ENCODE data around the gene NOSTRIN. TPM values are rescaled to one million over a fixed set of nuclear protein-coding genes. Genes with fewer than 3 reads are reported as not detected.

Gene NOSTRIN
- total RNA-seq, 2 donors from 2014 or later: 0.42 to 0.73 TPM

DNA sequence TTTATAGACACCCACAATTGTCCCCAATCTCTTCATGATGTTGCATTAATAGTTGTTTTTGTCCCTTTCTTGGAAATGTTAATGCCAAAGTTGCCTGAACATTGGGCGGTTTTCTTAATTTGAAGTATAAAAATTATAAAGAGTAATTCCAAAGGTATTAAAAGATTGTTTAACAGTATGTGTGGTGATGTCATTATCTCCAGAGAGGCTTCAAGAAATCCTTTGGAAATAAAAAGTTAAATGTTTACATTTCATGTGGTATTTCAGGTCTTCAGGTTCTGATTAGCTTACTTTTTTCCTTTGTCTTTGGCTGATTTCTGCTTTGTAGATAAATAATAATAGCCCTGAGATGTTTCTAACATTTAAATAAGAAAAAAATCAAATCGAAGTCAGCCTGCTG lies 29.3 kb upstream of the NOSTRIN start:
- peaks cover 10% of the 10 kb centered on the region for H3K4me1 Mint-ChIP-seq
- no peak overlapping the region for H3K4me3 ChIP-seq (ENCODE audit: low read length)
- no peak overlapping the region for H3K27ac ChIP-seq (ENCODE audit: low read depth, low read length)
- H3K27me3 ChIP-seq (ENCODE audit: control insufficient read depth, insufficient read depth, low read length, poor library complexity, severe bottlenecking): no peaks in the 10 kb centered on the region
- H3K36me3 Mint-ChIP-seq (ENCODE audit: low read depth): peaks cover 26% of the 10 kb centered on the region
- H3K27ac Mint-ChIP-seq: no peak overlapping the region
- TF ChIP-seq, protein P1, sequence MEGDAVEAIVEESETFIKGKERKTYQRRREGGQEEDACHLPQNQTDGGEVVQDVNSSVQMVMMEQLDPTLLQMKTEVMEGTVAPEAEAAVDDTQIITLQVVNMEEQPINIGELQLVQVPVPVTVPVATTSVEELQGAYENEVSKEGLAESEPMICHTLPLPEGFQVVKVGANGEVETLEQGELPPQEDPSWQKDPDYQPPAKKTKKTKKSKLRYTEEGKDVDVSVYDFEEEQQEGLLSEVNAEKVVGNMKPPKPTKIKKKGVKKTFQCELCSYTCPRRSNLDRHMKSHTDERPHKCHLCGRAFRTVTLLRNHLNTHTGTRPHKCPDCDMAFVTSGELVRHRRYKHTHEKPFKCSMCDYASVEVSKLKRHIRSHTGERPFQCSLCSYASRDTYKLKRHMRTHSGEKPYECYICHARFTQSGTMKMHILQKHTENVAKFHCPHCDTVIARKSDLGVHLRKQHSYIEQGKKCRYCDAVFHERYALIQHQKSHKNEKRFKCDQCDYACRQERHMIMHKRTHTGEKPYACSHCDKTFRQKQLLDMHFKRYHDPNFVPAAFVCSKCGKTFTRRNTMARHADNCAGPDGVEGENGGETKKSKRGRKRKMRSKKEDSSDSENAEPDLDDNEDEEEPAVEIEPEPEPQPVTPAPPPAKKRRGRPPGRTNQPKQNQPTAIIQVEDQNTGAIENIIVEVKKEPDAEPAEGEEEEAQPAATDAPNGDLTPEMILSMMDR (conservative IDR thresholded peaks at IDR 0.05): no peak
- H3K9me3 ChIP-seq (ENCODE audit: control insufficient read depth, low read length): peaks cover 20% of the 10 kb centered on the region
- 80 to 89% methylated on average over 2 of the region's 2 CpGs for WGBS, 2 experiments (ENCODE audit: insufficient coverage in 1 of 2, insufficient read length in 1 of 2)
- no peak overlapping the region for H3K9ac ChIP-seq (ENCODE audit: extremely low read depth, low read length, poor library complexity, severe bottlenecking)
- H3K9me3 Mint-ChIP-seq: peaks cover 5% of the 10 kb centered on the region
- no peaks in the 10 kb centered on the region for H3K27me3 Mint-ChIP-seq (ENCODE audit: insufficient read depth)
- H3K4me1 ChIP-seq (ENCODE audit: control insufficient read depth, insufficient read depth, low read length): no peaks in the 10 kb centered on the region
- no peak for DNase-seq
- H3K36me3 ChIP-seq (ENCODE audit: control insufficient read depth, insufficient read depth, low read length): peaks cover 34% of the 10 kb centered on the region
- no peak overlapping the region for H3K4me3 Mint-ChIP-seq

DNA sequence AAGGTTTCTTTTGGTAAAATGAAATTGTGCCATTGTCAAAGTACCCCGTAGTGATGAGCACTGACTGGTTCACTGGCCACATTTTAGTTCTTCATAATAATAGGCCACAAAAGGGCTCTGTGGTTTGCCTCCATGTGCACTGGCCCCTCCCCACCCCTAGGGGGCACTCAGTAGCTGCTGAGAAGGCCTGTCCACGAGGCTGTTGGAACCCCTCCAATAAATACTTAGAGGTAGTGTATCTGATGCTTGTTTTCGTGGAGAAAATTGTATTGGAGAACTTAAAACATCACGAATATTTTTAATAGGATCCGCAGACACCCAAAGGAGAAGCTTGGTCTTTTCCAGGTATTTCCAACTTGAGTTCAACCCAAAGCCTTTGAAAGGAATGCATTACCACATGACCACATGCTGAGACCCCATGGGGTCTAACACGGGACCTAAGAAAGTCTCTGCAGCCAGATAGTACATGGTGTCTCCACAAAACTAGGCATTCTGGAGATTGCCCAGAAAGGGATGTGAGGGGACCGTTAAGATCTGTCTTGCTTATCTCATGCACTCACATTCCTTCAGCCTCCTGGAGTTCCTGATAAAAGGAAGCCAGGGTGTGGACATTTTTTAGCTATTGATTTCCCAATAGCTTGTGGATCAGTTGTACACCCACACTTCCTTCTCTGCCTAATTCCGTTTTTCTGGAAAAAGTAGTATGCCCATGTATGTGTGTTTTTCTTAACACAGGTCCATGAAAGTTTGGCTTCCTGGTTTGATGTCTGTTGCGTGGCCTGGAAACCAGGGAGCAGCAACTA lies 28.5 kb upstream of the NOSTRIN start:
- Mint-ChIP-seq H3K9me3 (peaks cover 5% of the 10 kb centered on the region), H3K36me3 (ENCODE audit: low read depth) (peaks cover 22% of the 10 kb centered on the region), H3K27me3 (ENCODE audit: insufficient read depth) (no peaks in the 10 kb centered on the region), H3K27ac (no peak overlapping the region), H3K4me3 (no peak overlapping the region), H3K4me1 (peaks cover 10% of the 10 kb centered on the region)
- Histone ChIP-seq H3K9me3 (ENCODE audit: control insufficient read depth, low read length) (peaks cover 20% of the 10 kb centered on the region), H3K36me3 (ENCODE audit: control insufficient read depth, insufficient read depth, low read length) (peaks cover 32% of the 10 kb centered on the region), H3K9ac (ENCODE audit: extremely low read depth, low read length, poor library complexity, severe bottlenecking) (no peak overlapping the region), H3K27ac (ENCODE audit: low read depth, low read length) (no peak overlapping the region), H3K4me3 (ENCODE audit: low read length) (no peak overlapping the region), H3K27me3 (ENCODE audit: control insufficient read depth, insufficient read depth, low read length, poor library complexity, severe bottlenecking) (no peaks in the 10 kb centered on the region), H3K4me1 (ENCODE audit: control insufficient read depth, insufficient read depth, low read length) (no peaks in the 10 kb centered on the region)
- 72 to 84% methylated on average over 5 to 9 of the region's 9 CpGs for WGBS, 2 experiments (ENCODE audit: insufficient coverage in 1 of 2, insufficient read length in 1 of 2)
- DNase-seq: peak; percentile 86
- TF ChIP-seq, protein P1 (conservative IDR thresholded peaks at IDR 0.05): peak; percentile 99

DNA sequence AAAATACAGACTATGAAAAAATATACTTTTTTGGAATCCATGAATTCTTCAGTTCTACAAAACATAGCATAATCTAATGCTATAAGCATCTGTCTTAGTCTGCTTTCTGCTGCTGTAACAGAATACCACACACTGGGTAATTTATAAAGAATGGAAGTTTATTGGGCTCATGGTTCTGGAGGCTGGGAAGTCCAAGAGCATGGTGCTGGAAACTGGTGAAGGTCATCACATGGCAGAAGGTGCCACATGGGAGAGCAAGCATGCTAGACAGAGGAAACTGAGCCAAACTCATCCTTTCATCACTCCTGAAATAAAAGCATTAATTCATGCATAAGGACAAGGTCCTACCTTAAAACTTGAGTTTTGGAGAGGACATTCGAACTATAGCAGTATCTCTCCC lies 26.6 kb upstream of the NOSTRIN start:
- DNase-seq: no peak
- 40 to 62% methylated on average over 1 of the region's 1 CpG for WGBS, 2 experiments (ENCODE audit: insufficient coverage in 1 of 2, insufficient read length in 1 of 2)
- Mint-ChIP-seq H3K27ac (no peak overlapping the region), H3K27me3 (ENCODE audit: insufficient read depth) (no peaks in the 10 kb centered on the region), H3K4me1 (peaks cover 15% of the 10 kb centered on the region), H3K9me3 (peaks cover 5% of the 10 kb centered on the region), H3K4me3 (no peak overlapping the region), H3K36me3 (ENCODE audit: low read depth) (peaks cover 10% of the 10 kb centered on the region)
- H3K27me3 ChIP-seq (ENCODE audit: control insufficient read depth, insufficient read depth, low read length, poor library complexity, severe bottlenecking): no peaks in the 10 kb centered on the region
- H3K27ac ChIP-seq (ENCODE audit: low read depth, low read length): no peak overlapping the region
- peaks cover 15% of the 10 kb centered on the region for H3K36me3 ChIP-seq (ENCODE audit: control insufficient read depth, insufficient read depth, low read length)
- H3K9ac ChIP-seq (ENCODE audit: extremely low read depth, low read length, poor library complexity, severe bottlenecking): no peak overlapping the region
- H3K9me3 ChIP-seq (ENCODE audit: control insufficient read depth, low read length): peaks cover 20% of the 10 kb centered on the region
- H3K4me1 ChIP-seq (ENCODE audit: control insufficient read depth, insufficient read depth, low read length): no peaks in the 10 kb centered on the region
- H3K4me3 ChIP-seq (ENCODE audit: low read length): no peak overlapping the region
- TF ChIP-seq, protein P1 (conservative IDR thresholded peaks at IDR 0.05): no peak

Data from endodermal cell (in vitro differentiated cells).